GM18508 (cell line): ENCODE data around the gene RSBN1L.
"Not testable (repeated sequence)": the region's sequence is repeated elsewhere in the genome, so short reads cannot be mapped to it uniquely, and the experiment has no call there.

Experiments used
- ATAC-seq: cut with Tn5 transposase; IDR thresholded peaks from one replicate; pipeline ENCODE4 v1.9.1; 2021; ENCODE audit warnings: moderate number of reproducible peaks; ENCODE audit not compliant: insufficient read depth, unreplicated experiment

Gene RSBN1L

DNA sequence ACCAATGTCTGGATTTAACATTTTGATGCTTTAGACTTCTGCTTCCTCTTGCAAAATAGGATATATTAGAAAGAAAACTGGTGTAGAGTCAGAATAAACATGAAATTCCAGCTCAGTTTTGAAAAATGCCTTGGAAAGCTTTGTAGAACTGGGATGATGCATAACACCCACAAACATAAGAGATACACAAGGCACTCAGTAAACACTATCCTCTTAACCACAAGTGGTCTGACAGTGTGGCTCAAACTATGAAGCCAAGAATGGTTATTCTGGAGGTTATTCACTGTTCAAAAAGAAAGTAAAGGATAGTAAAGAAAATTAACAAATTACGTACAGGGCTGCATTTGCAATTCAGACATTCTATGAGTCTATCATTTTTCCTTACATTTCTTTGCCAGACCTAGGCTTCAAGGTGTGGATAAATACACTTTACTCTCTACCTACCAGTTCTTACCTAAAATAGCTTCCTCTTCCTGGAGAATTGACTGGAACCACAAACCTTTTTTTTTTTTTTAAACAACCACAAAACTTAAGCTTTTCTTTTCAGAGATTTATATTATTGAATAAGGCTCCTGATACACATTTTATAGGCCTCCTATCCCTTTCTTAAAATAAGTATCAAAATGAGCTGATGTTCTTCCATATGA is 9.0 kb upstream of the RSBN1L start:
- no peak for ATAC-seq

DNA sequence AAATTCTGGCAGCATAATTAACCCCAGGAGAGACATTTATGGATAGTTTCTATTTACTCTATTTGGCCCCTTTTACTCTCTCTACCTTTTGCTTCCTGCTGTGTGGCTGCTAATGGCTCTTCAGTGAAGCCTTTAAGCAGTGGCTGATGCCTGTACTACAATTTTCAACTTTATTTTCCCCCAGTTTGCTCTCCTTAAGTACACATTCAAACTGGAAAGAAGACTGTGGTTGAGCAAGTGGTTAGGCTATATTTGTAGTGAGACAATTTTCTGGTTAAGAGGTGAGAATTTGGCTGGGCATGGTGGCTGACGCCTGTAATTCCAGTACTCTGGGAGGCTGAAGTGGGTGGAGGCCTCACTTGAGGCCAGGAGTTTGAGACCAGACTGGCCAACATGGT is 8.5 kb upstream of the RSBN1L start:
- ATAC-seq, result no peak

DNA sequence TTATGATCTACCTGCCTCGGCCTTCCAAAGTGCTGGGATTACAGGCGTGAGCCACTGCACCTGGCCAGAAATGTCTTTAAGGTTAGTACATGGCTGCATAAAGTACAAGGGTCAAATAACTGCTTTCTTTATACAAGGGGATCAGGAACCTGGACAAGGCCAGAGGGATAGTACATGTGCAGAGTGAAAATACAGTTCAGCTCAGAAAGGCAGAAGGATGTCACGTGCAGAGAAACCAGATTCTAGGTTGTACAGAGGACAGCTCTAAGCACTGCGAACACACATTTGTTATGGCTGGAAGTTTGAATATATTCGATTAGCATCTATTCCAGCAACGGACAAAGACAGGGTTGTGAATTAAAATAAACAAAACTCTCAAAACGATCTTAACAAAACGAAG is 6.0 kb upstream of the RSBN1L start:
- no peak for ATAC-seq

DNA sequence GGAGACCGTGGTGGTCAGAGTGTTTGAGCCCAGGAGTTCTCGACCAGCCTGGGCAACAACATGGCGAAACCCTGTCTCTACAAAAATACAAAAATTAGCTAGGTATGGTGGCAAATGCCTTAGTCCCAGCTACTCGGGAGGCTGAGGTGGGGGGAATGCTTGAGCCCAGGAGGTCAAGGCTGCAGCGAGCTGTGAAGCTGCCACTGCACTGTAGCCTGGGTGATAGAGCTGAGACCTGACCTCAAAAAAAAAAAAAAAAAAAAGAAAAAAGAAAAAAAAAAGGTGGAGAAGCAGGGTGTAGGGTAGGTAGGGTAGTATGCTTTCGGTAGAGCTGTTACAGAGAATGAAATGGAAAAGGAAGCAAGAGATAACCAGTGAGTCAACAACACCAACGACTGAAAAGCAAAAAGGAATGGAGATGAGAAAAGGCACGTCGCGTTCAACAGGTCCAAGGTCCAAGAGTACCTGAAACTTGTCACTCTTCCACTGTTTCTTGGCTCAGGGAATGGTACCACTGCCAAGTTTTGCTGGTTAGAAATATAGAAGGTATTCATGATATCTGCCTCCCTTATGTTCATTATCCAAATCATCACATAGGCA is 4.3 kb upstream of the RSBN1L start:
- ATAC-seq, result no peak

DNA sequence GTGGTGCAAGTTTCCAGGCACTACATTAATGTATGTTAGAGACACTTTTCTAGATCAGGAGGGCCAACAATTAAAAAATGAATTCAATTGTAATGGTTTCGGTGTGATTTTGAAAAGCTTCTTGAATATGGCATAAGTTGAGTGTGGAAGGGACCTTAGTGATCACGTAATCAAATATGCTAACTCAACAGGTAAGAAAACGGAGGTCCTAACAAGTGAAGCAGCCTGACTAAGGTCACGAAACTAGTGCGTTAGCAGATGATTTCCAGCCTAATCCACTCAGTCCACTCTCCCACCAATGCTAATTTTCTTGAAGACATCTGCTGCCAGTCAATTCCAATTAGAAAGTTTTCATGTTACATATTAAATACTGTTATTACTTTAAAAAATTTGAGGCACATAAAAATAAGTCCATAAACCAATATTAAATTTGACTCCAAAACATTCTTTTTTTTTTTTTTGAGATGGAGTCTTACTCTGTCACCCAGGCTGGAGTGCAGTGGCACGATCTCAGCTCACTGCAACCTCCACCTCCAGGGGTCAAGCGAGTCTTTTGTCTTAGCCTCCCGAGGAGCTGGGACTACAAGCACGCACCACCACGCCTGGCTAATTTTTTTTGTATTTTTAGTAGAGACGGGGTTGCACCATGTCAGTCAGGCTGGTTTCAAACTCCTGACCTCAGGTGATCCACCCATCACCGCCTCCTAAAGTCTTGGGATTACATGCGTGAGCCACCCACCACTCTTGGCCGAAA is 2.3 kb upstream of the RSBN1L start:
- ATAC-seq, result no peak

DNA sequence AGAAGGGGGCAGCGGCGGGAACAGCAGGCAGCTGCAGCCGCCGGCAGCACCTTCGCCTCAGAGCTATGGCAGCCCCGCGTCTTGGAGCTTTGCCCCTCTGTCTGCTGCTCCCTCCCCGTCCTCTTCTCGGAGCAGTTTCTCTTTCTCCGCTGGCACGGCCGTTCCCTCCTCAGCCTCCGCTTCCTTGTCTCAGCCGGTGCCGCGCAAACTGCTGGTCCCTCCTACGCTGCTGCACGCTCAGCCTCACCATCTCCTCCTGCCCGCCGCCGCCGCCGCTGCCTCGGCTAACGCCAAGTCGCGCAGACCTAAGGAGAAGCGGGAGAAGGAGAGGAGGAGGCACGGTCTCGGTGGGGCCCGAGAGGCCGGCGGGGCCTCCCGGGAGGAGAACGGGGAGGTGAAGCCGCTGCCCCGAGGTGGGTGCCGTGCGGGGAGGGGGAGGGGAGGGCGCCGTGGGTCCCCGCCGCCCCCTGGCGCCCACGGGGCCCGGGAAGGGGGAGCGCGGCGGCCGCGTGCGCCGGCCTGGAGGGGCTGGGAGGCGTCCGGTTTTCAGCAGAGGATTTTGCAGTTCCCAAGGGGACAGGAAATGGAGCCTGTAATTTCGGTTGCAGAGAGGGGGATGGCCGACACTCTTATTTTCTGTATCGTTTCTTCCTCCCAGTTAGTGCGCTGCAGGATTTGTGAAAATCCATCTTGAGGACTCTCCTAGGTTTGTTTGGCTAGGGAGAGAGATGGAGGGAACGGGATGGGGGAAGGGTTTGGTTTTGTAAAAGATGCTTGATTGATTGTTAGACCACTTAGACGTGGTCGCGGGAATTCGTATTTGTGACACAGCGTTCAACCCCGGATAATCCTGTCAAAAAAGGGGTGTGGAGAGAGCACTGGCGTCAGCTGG is 630 bp downstream of the RSBN1L start:
- ATAC-seq, result no peak

DNA sequence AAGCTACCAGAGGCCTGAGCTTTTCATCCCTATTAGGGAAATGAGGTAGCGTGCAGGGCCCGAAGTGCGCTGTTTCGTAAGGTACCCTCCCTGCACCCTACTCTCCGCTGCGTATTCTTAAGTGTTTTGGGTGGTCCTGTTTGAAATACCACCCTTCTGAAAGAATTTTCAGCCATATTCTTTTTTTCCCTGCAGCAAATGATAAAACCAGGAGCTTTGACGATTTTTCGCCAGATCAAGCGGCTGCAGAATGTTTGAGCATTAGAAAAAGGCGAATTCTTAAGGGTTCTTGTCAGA is 1.2 kb downstream of the RSBN1L start:
- ATAC-seq, result no peak

DNA sequence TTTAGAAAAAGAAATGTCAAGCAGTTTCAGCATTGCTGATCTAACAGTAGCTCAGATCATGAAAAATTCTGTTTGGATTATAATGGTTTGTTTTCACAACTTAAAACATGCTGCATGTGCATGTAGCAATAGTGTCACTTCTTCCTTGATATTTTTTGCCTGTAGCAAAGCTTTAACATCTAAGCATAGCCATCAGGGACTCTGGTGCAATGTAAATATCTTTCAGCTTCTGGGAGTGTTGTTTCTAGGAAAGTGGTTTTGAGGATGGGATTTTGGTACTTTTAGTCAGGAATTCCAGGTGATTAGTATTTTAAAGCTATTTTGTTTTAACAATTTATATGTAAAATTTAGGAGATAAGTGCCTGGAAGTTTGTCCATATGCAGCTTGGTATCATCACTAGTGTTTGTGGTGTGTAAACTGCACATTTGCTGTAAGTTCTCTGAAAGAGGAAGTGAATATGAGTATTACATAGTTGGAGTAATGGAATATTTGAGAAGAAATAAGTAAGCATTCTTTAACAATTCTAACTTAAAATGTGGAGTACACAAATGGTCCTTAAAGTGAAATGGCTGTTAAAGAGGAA is 1.9 kb downstream of the RSBN1L start:
- ATAC-seq, result no peak

DNA sequence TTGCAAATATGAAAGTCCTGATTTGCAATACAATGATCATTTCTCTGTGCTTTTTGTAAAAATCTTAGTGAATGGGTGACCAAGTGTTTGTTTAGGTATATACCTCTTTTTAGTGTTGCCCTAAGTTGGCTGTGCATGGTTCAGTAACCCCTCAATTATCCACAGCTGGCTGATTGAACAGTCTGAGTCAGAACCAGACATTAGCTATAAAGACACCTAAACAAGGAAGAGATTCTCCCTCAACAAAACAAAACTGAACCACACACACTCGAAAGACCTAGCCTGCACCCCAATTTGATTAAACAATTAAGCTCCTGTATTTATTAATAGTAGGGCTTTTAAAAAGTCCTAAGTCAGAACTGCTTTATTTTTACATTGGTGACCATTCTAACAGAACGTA is 2.8 kb downstream of the RSBN1L start:
- peak; percentile 33 for ATAC-seq

DNA sequence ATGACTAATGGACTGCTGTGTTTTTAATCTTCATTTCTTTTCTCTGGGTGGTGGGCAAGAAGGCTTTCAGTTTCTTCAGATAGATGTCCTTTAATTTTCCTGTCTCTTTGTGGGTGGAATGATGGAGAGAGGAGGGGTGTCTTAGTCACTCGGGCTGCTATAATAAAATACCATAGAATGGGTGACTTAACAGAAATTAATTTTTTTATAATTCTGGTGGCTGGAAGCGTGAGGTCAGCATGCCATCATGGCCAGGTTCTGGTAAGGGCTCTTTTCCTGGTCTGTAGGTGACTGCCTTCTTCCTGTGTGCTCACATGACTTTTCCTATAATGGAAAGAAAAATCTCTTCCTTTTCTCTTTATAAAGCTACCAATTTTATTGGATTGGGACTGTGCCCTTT is 6.3 kb downstream of the RSBN1L start:
- ATAC-seq, result no peak

DNA sequence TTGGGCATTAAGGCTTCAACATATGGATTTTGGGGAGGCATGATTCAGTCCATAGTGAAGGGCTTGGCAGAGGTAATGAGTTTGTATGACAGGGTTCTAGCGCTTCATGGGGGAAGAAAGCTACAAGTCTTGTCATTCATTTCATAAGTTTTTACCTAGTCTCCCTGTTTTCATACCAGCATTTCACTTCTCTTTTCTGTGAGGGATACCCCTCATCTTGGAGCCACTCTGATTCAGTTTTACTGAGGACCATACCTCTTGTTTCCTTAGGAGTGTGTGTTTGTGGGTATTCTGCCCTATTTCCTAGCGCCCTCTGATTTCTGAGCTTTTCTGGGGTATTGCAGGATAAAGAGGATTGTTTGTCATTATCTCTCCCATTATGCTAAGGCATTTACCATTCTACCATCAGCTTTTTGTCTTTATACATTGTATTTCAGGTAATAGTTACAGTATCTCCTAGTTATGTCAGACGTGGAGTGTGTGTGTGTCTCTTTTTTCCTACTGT is 6.8 kb downstream of the RSBN1L start:
- no peak for ATAC-seq

DNA sequence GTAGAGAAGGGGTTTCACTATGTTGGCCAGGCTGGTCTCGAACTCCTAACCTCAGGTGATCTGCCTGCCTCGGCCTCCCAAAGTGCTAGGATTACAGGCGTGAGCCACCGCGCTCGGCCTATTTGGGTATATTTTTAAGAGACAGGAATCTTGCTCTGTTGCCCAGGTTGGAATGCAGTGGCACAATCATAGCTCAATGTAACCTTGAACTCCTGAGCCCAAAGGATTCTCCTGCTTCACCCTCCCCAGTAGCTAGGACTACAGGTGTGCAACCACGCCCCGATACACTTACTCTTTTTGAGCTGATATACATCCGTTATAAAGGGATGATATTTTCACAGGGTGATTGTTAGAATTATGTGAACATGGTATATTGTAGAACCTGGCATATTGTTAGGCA is 7.4 kb downstream of the RSBN1L start:
- ATAC-seq, result not testable (repeated sequence)

DNA sequence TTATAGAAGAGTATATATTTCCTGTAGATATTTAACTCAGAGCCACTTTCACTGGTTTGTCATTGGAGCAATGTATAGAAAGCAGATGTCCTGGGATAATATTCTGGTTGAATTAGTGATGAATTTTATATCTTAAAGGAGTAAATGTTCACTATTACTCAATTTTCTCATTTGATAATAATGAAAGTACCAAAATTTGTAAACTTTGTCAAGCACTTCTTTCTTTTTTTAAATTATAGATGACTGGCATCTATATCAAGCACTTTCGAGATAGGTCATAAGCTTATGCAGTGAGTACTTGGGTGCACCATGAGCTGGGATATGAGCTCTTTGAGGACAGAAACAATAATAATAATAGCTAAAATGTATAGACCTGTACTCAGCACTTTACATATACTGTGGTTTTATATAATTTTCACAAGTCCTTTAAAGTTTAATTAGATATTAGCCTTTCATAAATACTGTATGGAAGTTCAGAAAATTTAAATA is 11.3 kb downstream of the RSBN1L start:
- ATAC-seq, result no peak

DNA sequence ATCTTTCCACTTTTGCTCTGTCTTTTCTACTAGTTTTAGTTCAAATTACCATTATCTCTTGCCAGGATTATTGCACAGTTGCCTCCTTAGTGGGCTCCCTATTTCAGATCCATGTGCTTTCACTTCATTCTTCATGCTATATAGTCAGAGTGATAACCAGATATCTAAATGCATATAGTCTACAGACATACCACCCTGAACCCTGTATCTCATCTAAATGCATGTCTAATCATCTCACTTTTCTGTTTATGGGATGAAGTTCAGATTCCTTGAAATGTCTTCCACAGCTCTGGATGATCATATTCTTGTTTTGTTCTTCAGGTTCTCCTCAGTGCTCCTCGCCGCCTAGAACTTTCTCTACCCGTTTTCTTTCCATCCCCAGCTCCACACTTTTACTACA is 13.8 kb downstream of the RSBN1L start:
- ATAC-seq, result no peak

DNA sequence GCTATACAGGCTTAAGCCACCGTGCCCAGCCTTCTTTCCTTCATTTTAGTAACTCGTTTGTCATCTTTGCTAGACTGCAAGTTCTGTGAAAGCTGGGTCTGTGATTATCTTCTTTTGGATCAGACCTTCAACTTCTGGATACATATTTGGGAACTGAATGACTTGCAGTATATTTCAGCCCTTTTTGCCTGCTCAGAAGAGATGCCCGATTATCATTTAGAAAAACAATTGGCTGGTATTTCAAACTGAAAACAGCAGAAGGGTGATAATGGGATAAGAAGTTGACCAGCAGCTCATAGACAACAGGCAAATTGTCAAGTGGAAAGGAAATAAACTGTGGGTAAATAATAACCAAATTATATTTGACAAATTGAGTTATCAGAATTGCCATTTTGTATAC is 14.6 kb downstream of the RSBN1L start:
- ATAC-seq, result no peak

DNA sequence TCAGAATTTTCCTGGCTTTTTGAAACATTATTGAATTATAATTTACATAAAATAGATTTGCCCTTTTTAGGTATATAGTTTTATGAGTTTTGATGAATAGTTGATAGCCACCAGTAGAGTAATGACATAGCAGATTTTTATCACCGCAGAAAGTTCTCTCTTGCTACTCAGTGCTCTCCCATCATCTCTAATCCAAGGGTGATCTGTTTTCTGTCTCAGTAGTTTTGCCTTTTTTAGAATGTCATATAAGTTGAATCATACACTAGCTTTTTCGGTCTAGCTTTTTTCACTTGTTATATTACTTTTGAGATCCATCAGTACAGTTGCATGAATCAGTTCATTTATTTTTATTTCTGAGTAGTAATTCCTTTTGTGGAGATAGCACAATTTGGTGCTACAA is 17.9 kb downstream of the RSBN1L start:
- no peak for ATAC-seq

DNA sequence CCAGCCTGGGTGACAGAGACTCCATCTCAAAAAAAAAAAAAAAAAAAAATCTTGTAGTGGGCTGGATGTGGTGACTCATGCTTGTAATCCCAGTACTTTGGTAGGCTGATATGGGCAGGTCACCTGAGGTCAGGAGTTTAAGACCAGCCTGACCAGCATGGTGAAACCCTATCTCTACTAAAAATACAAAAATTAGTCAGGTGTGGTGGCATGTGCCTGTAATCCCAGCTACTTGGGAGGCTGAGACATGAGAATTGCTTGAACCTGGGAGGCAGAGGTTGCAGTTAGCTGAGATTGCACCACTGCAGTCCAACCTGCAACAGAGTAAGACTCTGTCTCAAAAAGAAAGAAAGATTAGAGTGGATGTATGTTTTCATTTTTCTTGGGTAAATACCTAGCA is 18.7 kb downstream of the RSBN1L start:
- ATAC-seq, result not testable (repeated sequence)

DNA sequence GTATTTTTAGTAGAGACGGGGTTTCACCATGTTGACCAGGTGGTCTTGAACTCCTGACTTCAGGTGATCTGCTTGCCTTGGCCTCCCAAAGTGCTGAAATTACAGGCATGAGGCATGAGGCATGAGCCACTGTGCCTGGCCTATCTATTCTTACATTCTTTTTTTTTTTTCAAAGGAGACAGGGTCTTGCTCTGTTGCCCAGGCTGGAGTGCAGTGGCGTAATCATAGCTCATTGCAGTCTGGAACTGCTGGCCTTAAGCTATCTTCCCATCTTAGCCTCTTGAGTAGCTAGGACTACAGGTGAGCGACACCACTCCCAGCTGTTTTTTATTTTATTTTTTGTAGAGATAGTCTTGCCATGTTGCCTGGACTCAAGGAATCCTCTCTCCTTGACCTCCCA is 20.5 kb downstream of the RSBN1L start:
- ATAC-seq, result no peak

DNA sequence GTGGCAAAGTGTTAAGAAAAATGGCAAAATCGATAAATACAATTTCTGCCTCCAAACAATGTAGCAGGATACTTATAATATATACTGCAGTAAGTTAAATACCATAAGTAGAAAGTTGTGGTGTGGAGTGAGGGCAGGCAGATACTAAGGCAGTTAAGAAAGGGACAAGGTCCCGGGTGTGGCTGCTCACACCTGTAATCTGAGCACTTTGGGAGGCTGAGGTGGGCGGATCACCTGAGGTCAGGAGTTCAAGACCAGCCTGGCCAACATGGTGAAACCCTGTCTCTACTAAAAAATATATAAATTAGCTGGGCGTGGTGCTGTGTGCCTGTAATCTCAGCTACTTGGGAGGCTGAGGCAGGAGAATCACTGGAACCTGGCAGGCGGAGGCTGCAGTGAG is 21.3 kb downstream of the RSBN1L start:
- not testable (repeated sequence) for ATAC-seq

DNA sequence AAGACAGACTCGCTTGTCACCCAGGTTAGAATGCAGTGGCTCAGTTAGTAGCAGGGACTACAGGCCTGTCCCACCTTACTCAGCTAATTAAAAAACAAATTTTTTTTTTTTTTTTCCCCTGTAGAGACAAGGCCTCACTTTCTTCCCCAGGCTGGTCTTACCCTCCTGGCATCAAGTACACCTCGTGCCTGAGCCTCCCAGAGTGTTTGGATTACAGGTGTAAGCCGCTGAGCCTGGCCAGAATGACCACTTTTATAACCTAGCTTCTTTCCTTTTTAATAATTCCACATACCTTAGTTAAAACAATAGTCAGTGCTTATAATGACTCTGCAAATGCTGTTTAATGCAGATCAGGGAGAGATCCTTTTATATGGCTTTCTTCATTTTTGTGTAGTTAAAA is 31.3 kb downstream of the RSBN1L start:
- ATAC-seq, result no peak
